ENCODE results near the gene MAN1C1.

The MAN1C1 gene

GRCh38 chr1:25616095-25616986, at the start of gene MAN1C1:
Gene MAN1C1, plus strand, starts transcription at chr1:25616791. Its CDS starts 1,007 bp downstream, at chr1:25617798.
- peak in 2 of 3 experiments; percentile 49 to 61 for DNase-seq (ENCODE audit: low read depth in 2 of 3, low spot score in 2 of 3)

- no peak for DNase-seq (ENCODE audit: low read depth in 2 of 3, low spot score in 2 of 3)
Observed at GRCh38 chr1:25567710-25568089, 48.9 kb upstream of the MAN1C1 start.

GRCh38 chr1:25568090-25568833, 48.3 kb upstream of the MAN1C1 start:
- DNase-seq (ENCODE audit: low read depth in 2 of 3, low spot score in 2 of 3), result no peak

GRCh38 chr1:25568834-25569596, 47.6 kb upstream of the MAN1C1 start:
- DNase-seq (ENCODE audit: low read depth in 2 of 3, low spot score in 2 of 3), result no peak

GRCh38 chr1:25569597-25570396, 46.8 kb upstream of the MAN1C1 start:
- no peak for DNase-seq (ENCODE audit: low read depth in 2 of 3, low spot score in 2 of 3)

GRCh38 chr1:25570798-25571521, 45.6 kb upstream of the MAN1C1 start:
- DNase-seq (ENCODE audit: low read depth in 2 of 3, low spot score in 2 of 3), result no peak

GRCh38 chr1:25571522-25571970, 45.0 kb upstream of the MAN1C1 start:
- DNase-seq (ENCODE audit: low read depth in 2 of 3, low spot score in 2 of 3), result no peak

- DNase-seq (ENCODE audit: low read depth in 2 of 3, low spot score in 2 of 3), result no peak
Observed at GRCh38 chr1:25572107-25572506, 44.5 kb upstream of the MAN1C1 start.

- no peak for DNase-seq (ENCODE audit: low read depth in 2 of 3, low spot score in 2 of 3)
Observed at GRCh38 chr1:25572708-25573590, 43.6 kb upstream of the MAN1C1 start.

- no peak for DNase-seq (ENCODE audit: low read depth in 2 of 3, low spot score in 2 of 3)
Observed at GRCh38 chr1:25573591-25573930, 43.0 kb upstream of the MAN1C1 start.

GRCh38 chr1:25573961-25574360, 42.6 kb upstream of the MAN1C1 start:
- no peak for DNase-seq (ENCODE audit: low read depth in 2 of 3, low spot score in 2 of 3)

GRCh38 chr1:25575191-25575590, 41.4 kb upstream of the MAN1C1 start:
- no peak for DNase-seq (ENCODE audit: low read depth in 2 of 3, low spot score in 2 of 3)

- DNase-seq (ENCODE audit: low read depth in 2 of 3, low spot score in 2 of 3), result no peak
Observed at GRCh38 chr1:25576459-25577133, 40.0 kb upstream of the MAN1C1 start.

- DNase-seq (ENCODE audit: low read depth in 2 of 3, low spot score in 2 of 3), result no peak
Observed at GRCh38 chr1:25577134-25577920, 39.3 kb upstream of the MAN1C1 start.

- no peak for DNase-seq (ENCODE audit: low read depth in 2 of 3, low spot score in 2 of 3)
Observed at GRCh38 chr1:25579292-25580252, 37.0 kb upstream of the MAN1C1 start.

- no peak for DNase-seq (ENCODE audit: low read depth in 2 of 3, low spot score in 2 of 3)
Observed at GRCh38 chr1:25580927-25581326, 35.7 kb upstream of the MAN1C1 start.

- DNase-seq (ENCODE audit: low read depth in 2 of 3, low spot score in 2 of 3), result no peak
Observed at GRCh38 chr1:25581764-25582163, 34.8 kb upstream of the MAN1C1 start.
